ENCODE measurements around the gene ADM5. TPM values are rescaled to one million over a fixed set of nuclear protein-coding genes. Genes with fewer than 3 reads are reported as not detected.

Gene ADM5
- total RNA-seq, 3 donors from 2014 or later, result 1.3 to 2.9 (median 1.4) TPM

GRCh38 chr19:49651820-49652550, 37.4 kb upstream of the ADM5 start:
- Histone ChIP-seq H3K36me3 (peaks cover 16% of the 10 kb centered on the region), H3K27me3 (no peaks in the 10 kb centered on the region), H3K9me3 (no peaks in the 10 kb centered on the region), H3K4me1 (no peaks in the 10 kb centered on the region), H3K4me3 (no peak overlapping the region), H3K27ac (no peak overlapping the region)
- intact Hi-C loops (cut with DNase I; ENCODE audit: low total_unique reads), result no loop called here
- TF ChIP-seq CTCF (IDR thresholded peaks at IDR 0.05), result no peak
- TF ChIP-seq POLR2AphosphoS5 (IDR thresholded peaks at IDR 0.05), result no peak
- TF ChIP-seq POLR2A (IDR thresholded peaks at IDR 0.05), result no peak
- no peak for DNase-seq (ENCODE audit: low spot score in 2 of 2)

GRCh38 chr19:49652551-49653465, 36.6 kb upstream of the ADM5 start:
- intact Hi-C loops (cut with DNase I; ENCODE audit: low total_unique reads), result no loop called here
- Histone ChIP-seq H3K27ac (no peak overlapping the region), H3K36me3 (peaks cover 16% of the 10 kb centered on the region), H3K9me3 (no peaks in the 10 kb centered on the region), H3K27me3 (no peaks in the 10 kb centered on the region), H3K4me3 (no peak overlapping the region), H3K4me1 (no peaks in the 10 kb centered on the region)
- TF ChIP-seq POLR2AphosphoS5 (IDR thresholded peaks at IDR 0.05) (no peak), CTCF (IDR thresholded peaks at IDR 0.05) (no peak), POLR2A (IDR thresholded peaks at IDR 0.05) (no peak)
- no peak for DNase-seq (ENCODE audit: low spot score in 2 of 2)

- Histone ChIP-seq H3K36me3 (peaks cover 16% of the 10 kb centered on the region), H3K27ac (no peak overlapping the region), H3K27me3 (no peaks in the 10 kb centered on the region), H3K4me3 (no peak overlapping the region), H3K4me1 (no peaks in the 10 kb centered on the region), H3K9me3 (no peaks in the 10 kb centered on the region)
- no peak for DNase-seq (ENCODE audit: low spot score in 2 of 2)
- TF ChIP-seq POLR2A (IDR thresholded peaks at IDR 0.05) (no peak), CTCF (IDR thresholded peaks at IDR 0.05) (no peak), POLR2AphosphoS5 (IDR thresholded peaks at IDR 0.05) (no peak)
- intact Hi-C loops (cut with DNase I; ENCODE audit: low total_unique reads), result no loop called here
These were observed 36.0 kb upstream of the ADM5 start for GRCh38 chr19:49653466-49653806.

- intact Hi-C loops (cut with DNase I; ENCODE audit: low total_unique reads), result loop anchor here (1.0 kb wide), 1 partner anchor 17 kb away; no protein-coding TSS in a partner anchor
- no peak for DNase-seq (ENCODE audit: low spot score in 2 of 2)
These were observed 34.8 kb upstream of the ADM5 start for GRCh38 chr19:49654581-49654980.

More at GRCh38 chr19:49654581-49654980, 34.8 kb upstream of the ADM5 start:
- H3K4me1 ChIP-seq, result no peaks in the 10 kb centered on the region
- H3K9me3 ChIP-seq, result no peaks in the 10 kb centered on the region
- TF ChIP-seq POLR2A (IDR thresholded peaks at IDR 0.05) (no peak), POLR2AphosphoS5 (IDR thresholded peaks at IDR 0.05) (no peak), CTCF (IDR thresholded peaks at IDR 0.05) (no peak)
- no peak overlapping the region for H3K27ac ChIP-seq
- H3K4me3 ChIP-seq, result no peak overlapping the region
- H3K36me3 ChIP-seq, result peaks cover 16% of the 10 kb centered on the region
- H3K27me3 ChIP-seq, result no peaks in the 10 kb centered on the region
